T follicular helper cell (primary cell): Measurements from ENCODE around the gene PYGB.

Experiments used
- DNase-seq: peaks from one replicate; pipeline ENCODE4 v3.0.0-alpha.2; 2020; ENCODE audit warnings: low read depth

PYGB gene

GRCh38 chr20:25283221-25283951 lies 35.5 kb downstream of the PYGB start:
- no peak for DNase-seq

GRCh38 chr20:25284131-25284601 lies 36.3 kb downstream of the PYGB start:
- no peak for DNase-seq

- no peak for DNase-seq
These were observed 37.3 kb downstream of the PYGB start for GRCh38 chr20:25285091-25285647.

GRCh38 chr20:25285856-25286798 lies 38.2 kb downstream of the PYGB start:
- DNase-seq, result no peak

GRCh38 chr20:25286917-25287316 lies 39.0 kb downstream of the PYGB start:
- no peak for DNase-seq

- DNase-seq, result no peak
These were observed 39.9 kb downstream of the PYGB start for GRCh38 chr20:25287631-25288290.

GRCh38 chr20:25288291-25289181 lies 40.7 kb downstream of the PYGB start:
- DNase-seq, result no peak

- DNase-seq, result no peak
These were observed 42.2 kb downstream of the PYGB start for GRCh38 chr20:25289886-25290597.

- DNase-seq, result no peak
These were observed 43.0 kb downstream of the PYGB start for GRCh38 chr20:25290646-25291431.

GRCh38 chr20:25291432-25292133 lies 43.7 kb downstream of the PYGB start:
- DNase-seq, result no peak

GRCh38 chr20:25292176-25292891 lies 44.4 kb downstream of the PYGB start:
- no peak for DNase-seq

GRCh38 chr20:25293507-25293906 lies 45.6 kb downstream of the PYGB start:
- DNase-seq, result no peak

GRCh38 chr20:25293910-25294458 lies 46.1 kb downstream of the PYGB start:
- no peak for DNase-seq

- DNase-seq, result peak; percentile 37
These were observed 46.8 kb downstream of the PYGB start for GRCh38 chr20:25294459-25295385.

- no peak for DNase-seq
These were observed 47.7 kb downstream of the PYGB start for GRCh38 chr20:25295386-25296093.
